Omental fat pad (tissue), 4 donors: ENCODE measurements around the gene SLC6A11. TPM values are rescaled to one million over a fixed set of nuclear protein-coding genes. Genes with fewer than 3 reads are reported as not detected.

ENCODE experiments used
- ATAC-seq: fragments of 150-250 bp; one replicate; pipeline ENCODE4 v1.9.1; 2016; ENCODE audit warnings: mild to moderate bottlenecking, moderate library complexity; ENCODE audit not compliant: low FRiP score
- DNase-seq: peaks from one replicate; pipeline ENCODE4 v3.0.0-alpha.2; 2019; ENCODE audit warnings: low spot score
- total RNA-seq, 4 donors: library from RNA; depleted of rRNA; stranded (reverse); fragments of >200 nt; gene quantifications; one replicate each; pipeline ENCODE4 v1.1.0, GENCODE V29; 2016
- TF ChIP-seq, protein P1 (sequence below), 3 donors: fragments of 450-650 bp; IDR thresholded peaks; one replicate each; pipeline ENCODE4 v1.5.1; 2016 to 2017; ENCODE audit warnings: antibody characterized with exemption in 3 of 3, mild to moderate bottlenecking in 3 of 3, moderate library complexity in 2 of 3

SLC6A11 gene
- total RNA-seq, 4 donors from 2014 or later: 0.09 TPM; not detected in 3

DNA sequence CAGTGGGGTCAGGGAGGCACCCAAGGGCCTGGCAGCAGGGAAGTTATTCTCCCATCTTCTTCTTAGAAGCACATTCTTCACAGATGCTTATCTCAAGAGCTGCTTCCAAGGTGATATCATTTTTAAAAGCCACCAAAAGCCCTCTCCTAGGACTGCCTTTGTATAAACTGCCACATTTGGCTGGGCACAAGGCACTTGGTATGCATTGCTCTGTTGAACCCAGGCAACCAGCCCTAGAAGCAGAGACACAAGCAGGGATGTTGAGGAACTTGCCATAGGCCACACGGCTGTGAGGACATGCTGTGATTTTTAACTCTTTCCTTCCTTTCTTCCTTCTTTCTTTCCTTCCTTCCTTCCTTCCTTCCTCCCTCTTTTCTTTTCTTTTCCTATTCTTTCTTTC, 169.2 kb downstream of the SLC6A11 start:
- DNase-seq (no peak), ATAC-seq (no peak)
- TF ChIP-seq, protein P1, sequence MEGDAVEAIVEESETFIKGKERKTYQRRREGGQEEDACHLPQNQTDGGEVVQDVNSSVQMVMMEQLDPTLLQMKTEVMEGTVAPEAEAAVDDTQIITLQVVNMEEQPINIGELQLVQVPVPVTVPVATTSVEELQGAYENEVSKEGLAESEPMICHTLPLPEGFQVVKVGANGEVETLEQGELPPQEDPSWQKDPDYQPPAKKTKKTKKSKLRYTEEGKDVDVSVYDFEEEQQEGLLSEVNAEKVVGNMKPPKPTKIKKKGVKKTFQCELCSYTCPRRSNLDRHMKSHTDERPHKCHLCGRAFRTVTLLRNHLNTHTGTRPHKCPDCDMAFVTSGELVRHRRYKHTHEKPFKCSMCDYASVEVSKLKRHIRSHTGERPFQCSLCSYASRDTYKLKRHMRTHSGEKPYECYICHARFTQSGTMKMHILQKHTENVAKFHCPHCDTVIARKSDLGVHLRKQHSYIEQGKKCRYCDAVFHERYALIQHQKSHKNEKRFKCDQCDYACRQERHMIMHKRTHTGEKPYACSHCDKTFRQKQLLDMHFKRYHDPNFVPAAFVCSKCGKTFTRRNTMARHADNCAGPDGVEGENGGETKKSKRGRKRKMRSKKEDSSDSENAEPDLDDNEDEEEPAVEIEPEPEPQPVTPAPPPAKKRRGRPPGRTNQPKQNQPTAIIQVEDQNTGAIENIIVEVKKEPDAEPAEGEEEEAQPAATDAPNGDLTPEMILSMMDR (IDR thresholded peaks at IDR 0.05): no peak

GRCh38 chr3:10986592-10986991, 170.6 kb downstream of the SLC6A11 start:
- TF ChIP-seq, protein P1 (IDR thresholded peaks at IDR 0.05): no peak
- DNase-seq (no peak), ATAC-seq (no peak)

DNA sequence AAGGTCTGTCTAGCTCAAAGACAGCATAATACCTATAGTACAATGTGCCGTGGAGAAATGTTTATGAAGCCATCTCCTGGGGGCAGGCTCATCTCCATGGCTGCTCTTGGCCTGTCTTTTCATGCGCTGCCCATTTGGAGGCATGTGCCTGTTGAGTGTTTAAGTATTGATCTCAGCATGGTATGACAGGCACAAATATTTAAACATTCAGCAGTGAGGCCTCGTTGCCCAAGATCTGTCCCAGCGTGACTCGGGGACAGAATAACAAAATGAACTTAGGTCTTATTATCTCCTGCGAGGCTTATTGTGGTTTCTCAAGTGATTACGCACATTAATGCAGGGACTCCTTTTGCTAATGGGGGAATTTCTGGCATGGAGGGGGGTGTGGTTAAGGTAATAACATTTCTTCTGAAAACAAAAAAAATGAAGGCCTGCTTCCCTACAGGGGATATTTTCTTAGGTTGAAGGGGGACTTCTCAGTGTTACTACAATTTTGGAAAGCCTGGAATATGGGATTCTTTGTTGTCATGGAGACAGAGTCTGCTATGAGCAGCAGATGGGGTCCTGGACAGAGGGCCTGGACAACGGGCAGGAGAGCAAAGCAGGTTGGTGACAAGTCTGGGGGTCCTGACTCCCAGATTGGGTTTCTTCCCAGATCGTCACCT, 172.1 kb downstream of the SLC6A11 start:
- ATAC-seq (no peak), DNase-seq (no peak)
- TF ChIP-seq, protein P1 (IDR thresholded peaks at IDR 0.05): no peak

DNA sequence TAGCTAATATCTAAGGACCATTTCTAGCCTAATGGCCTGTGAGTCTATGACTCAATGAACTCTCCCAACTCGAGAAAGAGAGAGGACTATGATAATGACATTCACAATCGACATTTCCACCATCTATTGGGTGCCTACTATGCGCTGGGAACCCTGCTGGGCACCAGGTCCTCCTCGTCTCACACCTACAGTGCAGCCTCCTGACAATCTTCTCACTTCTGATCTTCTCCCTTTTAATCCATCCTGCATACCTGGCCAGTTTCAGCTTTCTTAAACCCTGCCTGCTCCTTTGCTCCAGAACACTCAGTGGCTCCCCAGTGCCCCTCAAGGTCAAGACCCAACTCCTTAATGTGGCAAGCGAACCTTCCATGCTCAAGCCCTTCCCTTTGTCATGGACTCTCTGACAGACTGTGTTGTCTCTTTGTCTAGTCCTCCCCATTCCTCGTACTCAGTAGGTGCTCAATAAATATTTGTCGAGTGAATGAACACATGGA, 173.0 kb downstream of the SLC6A11 start:
- DNase-seq: no peak
- TF ChIP-seq, protein P1 (IDR thresholded peaks at IDR 0.05): no peak
- ATAC-seq: no peak

Other genes with a start within 250 kb of the SLC6A11 start
- gene SLC6A1, start 176.5 kb downstream of the SLC6A11 start, total RNA-seq: 1 to 10 TPM in 1 of 4 donors, under 1 TPM in 3; 0.09 to 2.0 (median 0.49) TPM